Central memory CD4-positive, alpha-beta T cell (primary cell): Measurements from ENCODE around the gene OR10H2.
"Not testable (repeated sequence)": the region's sequence is repeated elsewhere in the genome, so short reads cannot be mapped to it uniquely, and the experiment has no call there.

Experiments
- DNase-seq: peaks from one replicate; pipeline ENCODE4 v3.0.0; 2022

Gene OR10H2

DNA sequence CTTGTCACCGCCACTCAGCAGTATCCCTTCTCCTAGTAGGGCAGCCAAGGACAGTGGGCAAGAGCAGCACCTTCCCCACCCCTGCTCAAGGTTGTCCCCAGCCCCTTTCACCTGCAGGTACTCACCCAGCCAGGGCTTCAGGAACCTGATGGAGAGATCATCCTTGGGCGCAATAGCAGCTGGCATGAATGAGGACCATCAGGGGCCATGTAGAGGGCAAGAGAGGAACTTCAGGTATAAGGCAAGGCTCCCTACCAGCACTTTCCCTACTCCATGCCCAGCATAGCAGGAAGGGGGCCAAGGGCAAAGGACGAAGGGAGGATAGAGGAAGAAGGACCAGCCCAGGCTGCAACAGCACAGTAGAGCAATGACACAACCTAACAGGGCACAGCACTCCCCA is 46.3 kb downstream of the OR10H2 start:
- not testable (repeated sequence) for DNase-seq

DNA sequence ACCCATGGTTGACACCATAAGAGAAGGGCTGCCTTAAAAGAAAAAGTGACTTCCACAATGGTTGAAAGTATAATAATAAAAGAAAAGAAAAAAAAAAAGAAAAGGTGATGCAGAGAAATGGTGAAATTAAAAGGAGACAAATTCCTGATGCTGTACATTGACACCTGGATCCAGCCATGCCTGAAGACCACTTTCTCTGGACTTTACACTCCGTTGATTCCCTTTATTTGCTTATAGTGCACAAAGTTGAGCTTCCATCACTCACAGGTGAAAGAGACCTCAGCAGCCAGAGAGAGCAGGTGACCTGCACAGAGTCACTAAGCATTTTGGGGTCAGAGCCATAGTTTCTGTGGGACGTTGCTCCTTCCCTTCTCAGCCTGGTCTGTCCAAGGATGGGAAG is 47.4 kb downstream of the OR10H2 start:
- no peak for DNase-seq

DNA sequence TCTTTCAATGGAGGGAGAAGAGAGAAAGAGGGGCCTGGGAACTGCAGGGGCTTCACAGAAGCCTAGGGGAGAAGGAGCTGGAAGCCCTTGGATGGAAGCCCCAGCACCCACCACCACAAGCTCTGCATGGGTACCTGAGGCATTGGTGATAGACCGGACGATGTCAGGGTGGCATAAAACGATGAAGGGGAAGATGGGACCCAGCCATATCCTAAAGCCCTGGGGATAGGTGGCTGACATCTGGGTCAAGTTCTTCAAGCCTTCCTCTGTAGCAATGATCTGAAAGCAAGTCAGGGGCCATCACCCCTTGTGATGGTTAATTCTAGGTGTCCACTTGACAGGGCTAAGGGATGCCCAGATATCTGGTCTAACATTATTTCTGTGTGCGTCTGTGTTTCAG is 48.4 kb downstream of the OR10H2 start:
- DNase-seq, result no peak

DNA sequence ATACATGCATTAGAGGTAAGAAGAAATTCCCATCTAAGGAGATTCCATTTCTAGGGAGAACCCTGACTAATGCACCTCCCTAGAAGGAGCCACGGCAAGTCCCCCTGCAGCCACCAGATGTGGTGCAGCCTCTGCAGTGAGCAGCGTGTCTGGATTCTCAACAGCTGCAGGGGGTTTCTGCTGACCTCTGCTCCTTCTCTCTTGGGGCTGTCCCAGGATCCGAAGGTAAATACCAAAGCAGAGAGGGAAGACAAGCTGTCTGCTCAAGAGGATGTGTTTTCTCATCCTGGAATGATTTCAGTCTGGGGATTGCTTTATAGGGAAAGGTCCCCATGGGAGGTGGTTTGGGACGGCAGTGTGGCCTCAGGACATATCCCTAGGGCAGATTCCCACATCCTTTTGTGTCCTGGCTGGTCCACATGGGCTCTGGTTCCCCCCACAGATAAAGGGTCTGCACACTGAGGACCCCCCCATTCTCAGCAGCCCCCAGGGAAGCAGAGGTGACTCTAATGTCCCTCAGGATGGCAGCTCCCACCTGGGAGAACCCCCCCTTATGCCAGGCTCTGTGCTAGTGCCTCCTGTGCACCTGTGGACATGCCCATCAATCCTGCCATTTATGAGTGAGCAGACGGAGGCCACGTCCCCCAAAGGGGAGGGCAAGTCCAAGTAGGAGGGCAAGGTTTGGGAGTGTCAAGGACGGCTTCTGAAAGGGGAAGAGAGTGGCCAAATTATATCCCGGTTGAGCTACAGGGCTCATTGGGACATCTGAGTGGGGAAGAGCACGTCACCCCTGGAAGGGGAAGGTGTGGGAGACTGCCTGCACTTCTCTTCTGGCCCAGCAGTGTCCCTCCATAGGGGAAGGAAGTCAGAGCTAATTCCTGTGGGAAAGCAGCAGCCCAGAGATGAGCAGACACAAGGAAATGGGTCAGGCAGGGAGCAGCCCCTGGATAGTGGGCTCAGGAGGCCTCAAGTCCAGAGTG is 49.5 kb downstream of the OR10H2 start:
- DNase-seq, result no peak
